Astrocyte (in vitro differentiated cells and primary cell): Measurements from ENCODE around the gene DNAAF8. TPM values are rescaled to one million over a fixed set of nuclear protein-coding genes. Genes with fewer than 3 reads are reported as not detected.

Source experiments
- DNase-seq: peaks from one replicate; pipeline ENCODE4 v3.0.0-alpha.2; 2010; ENCODE audit warnings: low read depth
- FAIRE-seq: peaks from 2 replicates; lab custom pipeline; 2011; peaks lifted over from hg19 to GRCh38; lab: Jason Lieb, UNC
- H2AFZ ChIP-seq: 2 replicates; pipeline ENCODE4 v1.6.0; 2012; ENCODE audit warnings: low read depth, low read length, inconsistent platforms
- H3K27ac ChIP-seq: 2 replicates; pipeline ENCODE4 v1.5.1; 2011; ENCODE audit warnings: low read depth, low read length, inconsistent platforms
- H3K27me3 ChIP-seq: 2 replicates; pipeline ENCODE4 v1.6.0; 2011; ENCODE audit warnings: low read length, inconsistent platforms; ENCODE audit not compliant: insufficient read depth
- H3K36me3 ChIP-seq: 2 replicates; pipeline ENCODE4 v1.5.1; 2011; ENCODE audit warnings: low read length, inconsistent platforms; ENCODE audit not compliant: insufficient read depth
- H3K4me1 ChIP-seq: 2 replicates; pipeline ENCODE4 v1.5.1; 2011; ENCODE audit warnings: low read length, inconsistent platforms; ENCODE audit not compliant: insufficient read depth
- H3K4me2 ChIP-seq: 2 replicates; pipeline ENCODE4 v1.6.0; 2012; ENCODE audit warnings: low read length, inconsistent platforms
- H3K4me3 ChIP-seq: 2 replicates; pipeline ENCODE4 v1.5.1; 2011; ENCODE audit warnings: low read depth, mild to moderate bottlenecking, low read length, inconsistent platforms; ENCODE audit not compliant: insufficient read depth
- H3K79me2 ChIP-seq: 2 replicates; pipeline ENCODE4 v1.6.0; 2012; ENCODE audit warnings: mild to moderate bottlenecking, low read length, inconsistent platforms; ENCODE audit not compliant: insufficient read depth
- H3K9ac ChIP-seq: 2 replicates; pipeline ENCODE4 v1.6.0; 2012; ENCODE audit warnings: mild to moderate bottlenecking, low read length, inconsistent platforms
- H3K9me3 ChIP-seq: 2 replicates; pipeline ENCODE4 v1.5.1; 2012; ENCODE audit warnings: low read depth, mild to moderate bottlenecking, low read length, inconsistent platforms; ENCODE audit not compliant: insufficient read depth
- H4K20me1 ChIP-seq: 2 replicates; pipeline ENCODE4 v1.6.0; 2012; ENCODE audit warnings: low read length, inconsistent platforms; ENCODE audit not compliant: insufficient read depth
- H3K27ac Mint-ChIP-seq: one replicate; pipeline ENCODE4 v1.8.0; 2021; ENCODE audit warnings: mild to moderate bottlenecking, mixed read lengths; ENCODE audit not compliant: unreplicated experiment
- H3K27me3 Mint-ChIP-seq: one replicate; pipeline ENCODE4 v1.8.0; 2021; ENCODE audit warnings: low read depth, mixed read lengths; ENCODE audit not compliant: unreplicated experiment
- H3K36me3 Mint-ChIP-seq: one replicate; pipeline ENCODE4 v1.8.0; 2021; ENCODE audit warnings: low read depth, mixed read lengths; ENCODE audit not compliant: unreplicated experiment
- H3K4me1 Mint-ChIP-seq: one replicate; pipeline ENCODE4 v1.8.0; 2021; ENCODE audit warnings: low read depth, mixed read lengths; ENCODE audit not compliant: unreplicated experiment
- H3K4me3 Mint-ChIP-seq: one replicate; pipeline ENCODE4 v1.8.0; 2021; ENCODE audit warnings: mild to moderate bottlenecking, moderate library complexity, mixed read lengths; ENCODE audit not compliant: unreplicated experiment
- H3K9me3 Mint-ChIP-seq: one replicate; pipeline ENCODE4 v1.8.0; 2021; ENCODE audit warnings: mild to moderate bottlenecking, mixed read lengths; ENCODE audit not compliant: unreplicated experiment
- CTCF ChIP-seq: IDR thresholded peaks from 2 replicates; pipeline ENCODE4 v1.5.1; 2011; ENCODE audit warnings: low read depth, mild to moderate bottlenecking, inconsistent platforms, low read length, moderate library complexity; ENCODE audit not compliant: insufficient read depth
- EZH2 ChIP-seq: IDR thresholded peaks from 2 replicates; pipeline ENCODE4 v1.6.1; 2012; ENCODE audit warnings: mild to moderate bottlenecking, low read length, inconsistent platforms; ENCODE audit not compliant: insufficient read depth
- total RNA-seq: library from RNA; stranded (reverse); gene quantifications from 2 replicates; pipeline ENCODE4 v1.2.1, GENCODE V29; 2021

Gene DNAAF8
- total RNA-seq, 1 donor from 2014 or later = 2.7 TPM

- no peak overlapping the region for H3K4me3 Mint-ChIP-seq
- no peak for DNase-seq
- H3K4me1 Mint-ChIP-seq = peaks cover 6% of the 10 kb centered on the region
Observed at GRCh38 chr16:4691666-4692412, 42.5 kb upstream of the DNAAF8 start.

GRCh38 chr16:4692460-4693295 is 41.7 kb upstream of the DNAAF8 start:
- H3K4me3 ChIP-seq = peak overlapping the region; percentile 74
- H3K27me3 ChIP-seq = no peaks in the 10 kb centered on the region
- Mint-ChIP-seq H3K27me3 (no peaks in the 10 kb centered on the region), H3K4me1 (peaks cover 6% of the 10 kb centered on the region), H3K9me3 (no peaks in the 10 kb centered on the region), H3K4me3 (peak overlapping the region; percentile 80), H3K27ac (peak overlapping the region; percentile 58), H3K36me3 (peaks cover 3% of the 10 kb centered on the region)
- no peak for TF ChIP-seq CTCF
- TF ChIP-seq EZH2 = no peak
- peak overlapping the region; percentile 64 for H2AFZ ChIP-seq
- FAIRE-seq (no peak), DNase-seq (no peak)
- no peaks in the 10 kb centered on the region for H3K9me3 ChIP-seq
- H3K36me3 ChIP-seq = peaks cover 11% of the 10 kb centered on the region
- H4K20me1 ChIP-seq = peaks cover 22% of the 10 kb centered on the region
- peaks cover 10% of the 10 kb centered on the region for H3K4me1 ChIP-seq
- peak overlapping the region; percentile 37 for H3K27ac ChIP-seq
- H3K4me2 ChIP-seq = peak overlapping the region; percentile 90
- H3K9ac ChIP-seq = peak overlapping the region; percentile 74
- H3K79me2 ChIP-seq = peaks cover 16% of the 10 kb centered on the region

More at GRCh38 chr16:4691666-4692412, 42.5 kb upstream of the DNAAF8 start:
- FAIRE-seq = no peak
- Histone ChIP-seq H3K9ac (no peak overlapping the region), H2AFZ (no peak overlapping the region), H3K27ac (no peak overlapping the region), H3K27me3 (no peaks in the 10 kb centered on the region), H3K4me1 (peaks cover 10% of the 10 kb centered on the region), H4K20me1 (peaks cover 23% of the 10 kb centered on the region), H3K9me3 (no peaks in the 10 kb centered on the region), H3K79me2 (peaks cover 16% of the 10 kb centered on the region), H3K36me3 (peaks cover 11% of the 10 kb centered on the region), H3K4me3 (no peak overlapping the region), H3K4me2 (no peak overlapping the region)
- H3K36me3 Mint-ChIP-seq = peaks cover 3% of the 10 kb centered on the region
- H3K27ac Mint-ChIP-seq = peak overlapping the region; percentile 58
- no peaks in the 10 kb centered on the region for H3K27me3 Mint-ChIP-seq
- no peaks in the 10 kb centered on the region for H3K9me3 Mint-ChIP-seq
- TF ChIP-seq EZH2 = no peak
- no peak for TF ChIP-seq CTCF
